CD4-positive, alpha-beta T cell (primary cell): ENCODE measurements around the gene CC2D2A. TPM values are rescaled to one million over a fixed set of nuclear protein-coding genes. Genes with fewer than 3 reads are reported as not detected.

Experiments
- ATAC-seq: fragments of 200-7000 bp; cut with Tn5 transposase; one replicate; pipeline ENCODE4 v1.10.0; 2022; ENCODE audit warnings: mild to moderate bottlenecking; ENCODE audit not compliant: poor library complexity
- CTCF ChIA-PET: fragments of 350-600 bp; sonication (Branson Sonifier 250); formaldehyde crosslinking; loops from one replicate; lab custom pipeline; 2021; ENCODE audit warnings: antibody characterized with exemption, inconsistent platforms; lab: Charles Lee
- POLR2A ChIA-PET: fragments of 350-600 bp; sonication (Branson Sonifier 250); formaldehyde crosslinking; loops from one replicate; lab custom pipeline; 2021; ENCODE audit warnings: antibody characterized with exemption, inconsistent platforms; lab: Charles Lee
- DNase-seq, 14 experiments: peaks; one replicate each; pipeline ENCODE4 v3.0.0-alpha.2; 2013 to 2020; ENCODE audit warnings: mixed read lengths in 2 of 14
- H3K27ac ChIP-seq, 2 donors: one replicate each; pipeline versions ENCODE4 v1.5.1 to v1.7.0; 2013; ENCODE audit warnings: low read length in 2 of 2, low read depth in 1 of 2, mild to moderate bottlenecking in 1 of 2
- H3K27me3 ChIP-seq, 2 experiments: 1 replicate in 1 of 2; 2 replicates in 1 of 2; pipeline versions ENCODE4 v1.6.1 to v1.7.0; 2013; ENCODE audit warnings: low read length in 2 of 2, control low read depth in 1 of 2, mild to moderate bottlenecking in 1 of 2, moderate library complexity in 1 of 2; ENCODE audit not compliant: insufficient read depth in 2 of 2, control insufficient read depth in 1 of 2
- H3K36me3 ChIP-seq: one replicate; pipeline ENCODE4 v1.6.1; 2013; ENCODE audit warnings: low read length, control low read depth; ENCODE audit not compliant: insufficient read depth
- H3K4me1 ChIP-seq: one replicate; pipeline ENCODE4 v1.6.1; 2013; ENCODE audit warnings: low read length, control low read depth; ENCODE audit not compliant: insufficient read depth
- H3K4me3 ChIP-seq: one replicate; pipeline ENCODE4 v1.5.1; 2013; ENCODE audit warnings: mild to moderate bottlenecking, low read length, moderate library complexity
- H3K9me3 ChIP-seq, 2 experiments: 1 replicate in 1 of 2; 2 replicates in 1 of 2; pipeline versions ENCODE4 v1.6.1 to v1.7.0; 2013; ENCODE audit warnings: low read length in 2 of 2, mild to moderate bottlenecking in 2 of 2, control low read depth in 1 of 2, moderate library complexity in 1 of 2; ENCODE audit not compliant: control insufficient read depth in 1 of 2, insufficient read depth in 1 of 2
- H3K27ac Mint-ChIP-seq: one replicate; pipeline ENCODE4 v1.8.0; 2020; ENCODE audit warnings: mixed read lengths
- H3K27me3 Mint-ChIP-seq: one replicate; pipeline ENCODE4 v1.8.0; 2021; ENCODE audit warnings: mixed read lengths
- H3K36me3 Mint-ChIP-seq: one replicate; pipeline ENCODE4 v1.8.0; 2021; ENCODE audit warnings: low read depth, mixed read lengths
- H3K4me1 Mint-ChIP-seq: one replicate; pipeline ENCODE4 v1.8.0; 2021; ENCODE audit warnings: low read depth, mixed read lengths
- H3K4me3 Mint-ChIP-seq: one replicate; pipeline ENCODE4 v1.8.0; 2020; ENCODE audit warnings: mild to moderate bottlenecking, mixed read lengths
- H3K9me3 Mint-ChIP-seq: one replicate; pipeline ENCODE4 v1.8.0; 2020; ENCODE audit warnings: mixed read lengths
- intact Hi-C, 2 experiments: fragments of 100-400 bp; cut with DNase I in 1 of 2; cut with micrococcal nuclease in 1 of 2; formaldehyde crosslinking; loops; one replicate each; pipeline versions ENCODE4 v1.15.1 to v1.9.0; 2023 to 2025; cut with DNase I, micrococcal nuclease
- total RNA-seq, 174 experiments: library from RNA in 2 of 174; stranded (reverse) in 2 of 174; gene quantifications; one replicate each; pipeline ENCODE4 v1.2.3 and lab custom pipeline; 2021 to 2026
- TF ChIP-seq, protein P1 (sequence below): fragments of 200-600 bp; IDR thresholded peaks from one replicate; pipeline ENCODE4 v1.8.0; 2022; ENCODE audit warnings: antibody characterized with exemption, mild to moderate bottlenecking

The CC2D2A gene
- total RNA-seq, 2 experiments from 2014 or later, result not detected

GRCh38 chr4:15649914-15650545 lies 180.3 kb downstream of the CC2D2A start:
- TF ChIP-seq, protein P1, sequence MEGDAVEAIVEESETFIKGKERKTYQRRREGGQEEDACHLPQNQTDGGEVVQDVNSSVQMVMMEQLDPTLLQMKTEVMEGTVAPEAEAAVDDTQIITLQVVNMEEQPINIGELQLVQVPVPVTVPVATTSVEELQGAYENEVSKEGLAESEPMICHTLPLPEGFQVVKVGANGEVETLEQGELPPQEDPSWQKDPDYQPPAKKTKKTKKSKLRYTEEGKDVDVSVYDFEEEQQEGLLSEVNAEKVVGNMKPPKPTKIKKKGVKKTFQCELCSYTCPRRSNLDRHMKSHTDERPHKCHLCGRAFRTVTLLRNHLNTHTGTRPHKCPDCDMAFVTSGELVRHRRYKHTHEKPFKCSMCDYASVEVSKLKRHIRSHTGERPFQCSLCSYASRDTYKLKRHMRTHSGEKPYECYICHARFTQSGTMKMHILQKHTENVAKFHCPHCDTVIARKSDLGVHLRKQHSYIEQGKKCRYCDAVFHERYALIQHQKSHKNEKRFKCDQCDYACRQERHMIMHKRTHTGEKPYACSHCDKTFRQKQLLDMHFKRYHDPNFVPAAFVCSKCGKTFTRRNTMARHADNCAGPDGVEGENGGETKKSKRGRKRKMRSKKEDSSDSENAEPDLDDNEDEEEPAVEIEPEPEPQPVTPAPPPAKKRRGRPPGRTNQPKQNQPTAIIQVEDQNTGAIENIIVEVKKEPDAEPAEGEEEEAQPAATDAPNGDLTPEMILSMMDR, result peak; percentile 82
- Histone ChIP-seq H3K27me3 (no peaks in the 10 kb centered on the region), H3K27ac (no peak overlapping the region), H3K36me3 (no peaks in the 10 kb centered on the region), H3K4me1 (peaks cover 26% of the 10 kb centered on the region), H3K4me3 (no peak overlapping the region), H3K9me3 (no peaks in the 10 kb centered on the region)
- DNase-seq, result peak; percentile 23 to 88 (median 38)
- intact Hi-C loops, result loop anchor here (2.0 to 10.0 kb wide), 8 partner anchors 105 to 1995 kb away; partner anchors contain the start of genes LAP3 (in 1 of the 2) and TAPT1 (in 1 of the 2)
- ATAC-seq, result peak; percentile 79
- ChIA-PET POLR2A (interaction anchor here (0.6 kb wide), 1 partner anchor 106 kb away, joined by 3 read pairs; no protein-coding TSS in a partner anchor), CTCF (interaction anchor here (0.7 kb wide), 3 partner anchors 106 to 649 kb away, joined by 3 read pairs; no protein-coding TSS in a partner anchor)
- no peaks in the 10 kb centered on the region for H3K9me3 Mint-ChIP-seq
- peaks cover 83% of the 10 kb centered on the region for H3K4me1 Mint-ChIP-seq
- H3K4me3 Mint-ChIP-seq, result peak overlapping the region; percentile 15
- H3K27me3 Mint-ChIP-seq, result no peaks in the 10 kb centered on the region
- H3K36me3 Mint-ChIP-seq, result peaks cover 7% of the 10 kb centered on the region
- peak overlapping the region; percentile 7 for H3K27ac Mint-ChIP-seq

Other genes with a start within 250 kb of the CC2D2A start
- gene C1QTNF7, start 41.8 kb upstream of the CC2D2A start, total RNA-seq, result not detected
- 10 to 100 TPM; 60.1 to 62.5 TPM for gene FBXL5, start 185.5 kb downstream of the CC2D2A start, total RNA-seq
- 10 to 100 TPM; 18.5 to 22.1 TPM for gene FAM200B, start 211.9 kb downstream of the CC2D2A start, total RNA-seq
- gene BST1, start 233.2 kb downstream of the CC2D2A start, total RNA-seq, result 1 to 10 TPM; 1.0 to 1.2 TPM